Erythroblast (primary cell): ENCODE measurements around the gene CELF4.

Experiments used
- GATA1 ChIP-seq: IDR thresholded peaks from 2 replicates; pipeline ENCODE4 v1.6.1; 2011; ENCODE audit warnings: low read depth, mild to moderate bottlenecking, control low read depth, low read length, moderate library complexity
- POLR2A ChIP-seq: IDR thresholded peaks from 2 replicates; pipeline ENCODE4 v1.6.1; 2011; ENCODE audit warnings: mild to moderate bottlenecking, low read length

- TF ChIP-seq POLR2A (no peak), GATA1 (no peak)
Observed at GRCh38 chr18:37320317-37320716, 245.3 kb downstream of the CELF4 start.
